HCT116 (cell line): ENCODE measurements around the gene GRM4.

Experiments used
- EGR1 ChIP-seq: IDR thresholded peaks from 2 replicates; pipeline ENCODE4 v1.6.1; 2012; ENCODE audit warnings: low read depth
- EZH2 ChIP-seq: fragments of 200-600 bp; sonication (generic); IDR thresholded peaks from 2 replicates; pipeline ENCODE4 v1.6.1; 2017; ENCODE audit warnings: antibody characterized with exemption, mixed run types
- EZH2phosphoT487 ChIP-seq: fragments of 200-600 bp; IDR thresholded peaks from 2 replicates; pipeline ENCODE4 v1.6.1; 2018; ENCODE audit warnings: antibody characterized with exemption, borderline replicate concordance
- POLR2AphosphoS5 ChIP-seq: IDR thresholded peaks from 2 replicates; pipeline ENCODE4 v1.6.1; 2011; ENCODE audit warnings: mild to moderate bottlenecking, low read depth, low read length, moderate library complexity
- TF ChIP-seq, protein P1 (sequence below), 3 experiments: fragments of 200-600 bp in 1 of 3; sonication (generic) in 1 of 3; IDR thresholded peaks in 2 of 3; conservative IDR thresholded peaks in 1 of 3; 2 replicates each; pipeline ENCODE4 v1.5.1; 2012 to 2017; ENCODE audit warnings: low read depth in 2 of 3, low read length in 2 of 3, antibody characterized with exemption in 1 of 3, borderline replicate concordance in 1 of 3, control low read depth in 1 of 3, mild to moderate bottlenecking in 1 of 3, mixed read lengths in 1 of 3, mixed run types in 1 of 3, moderate library complexity in 1 of 3; ENCODE audit not compliant: insufficient read depth in 1 of 3

- TF ChIP-seq, protein P1, sequence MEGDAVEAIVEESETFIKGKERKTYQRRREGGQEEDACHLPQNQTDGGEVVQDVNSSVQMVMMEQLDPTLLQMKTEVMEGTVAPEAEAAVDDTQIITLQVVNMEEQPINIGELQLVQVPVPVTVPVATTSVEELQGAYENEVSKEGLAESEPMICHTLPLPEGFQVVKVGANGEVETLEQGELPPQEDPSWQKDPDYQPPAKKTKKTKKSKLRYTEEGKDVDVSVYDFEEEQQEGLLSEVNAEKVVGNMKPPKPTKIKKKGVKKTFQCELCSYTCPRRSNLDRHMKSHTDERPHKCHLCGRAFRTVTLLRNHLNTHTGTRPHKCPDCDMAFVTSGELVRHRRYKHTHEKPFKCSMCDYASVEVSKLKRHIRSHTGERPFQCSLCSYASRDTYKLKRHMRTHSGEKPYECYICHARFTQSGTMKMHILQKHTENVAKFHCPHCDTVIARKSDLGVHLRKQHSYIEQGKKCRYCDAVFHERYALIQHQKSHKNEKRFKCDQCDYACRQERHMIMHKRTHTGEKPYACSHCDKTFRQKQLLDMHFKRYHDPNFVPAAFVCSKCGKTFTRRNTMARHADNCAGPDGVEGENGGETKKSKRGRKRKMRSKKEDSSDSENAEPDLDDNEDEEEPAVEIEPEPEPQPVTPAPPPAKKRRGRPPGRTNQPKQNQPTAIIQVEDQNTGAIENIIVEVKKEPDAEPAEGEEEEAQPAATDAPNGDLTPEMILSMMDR (IDR thresholded peaks at IDR 0.05 in 2 of 3, conservative IDR thresholded peaks at IDR 0.05 in 1 of 3; ENCODE audit: borderline replicate concordance in 1 of 3, insufficient read depth in 1 of 3, low read depth in 2 of 3, low read length in 2 of 3), result no peak
- TF ChIP-seq POLR2AphosphoS5, result no peak
- no peak for TF ChIP-seq EGR1
- no peak for TF ChIP-seq EZH2phosphoT487
- TF ChIP-seq EZH2, result no peak
These were observed 51.3 kb downstream of the GRM4 start for GRCh38 chr6:34094474-34095135.
